Measurements from ENCODE around the gene COX7A1.
"Not testable (repeated sequence)": the region's sequence is repeated elsewhere in the genome, so short reads cannot be mapped to it uniquely, and the experiment has no call there.

COX7A1 gene

DNA sequence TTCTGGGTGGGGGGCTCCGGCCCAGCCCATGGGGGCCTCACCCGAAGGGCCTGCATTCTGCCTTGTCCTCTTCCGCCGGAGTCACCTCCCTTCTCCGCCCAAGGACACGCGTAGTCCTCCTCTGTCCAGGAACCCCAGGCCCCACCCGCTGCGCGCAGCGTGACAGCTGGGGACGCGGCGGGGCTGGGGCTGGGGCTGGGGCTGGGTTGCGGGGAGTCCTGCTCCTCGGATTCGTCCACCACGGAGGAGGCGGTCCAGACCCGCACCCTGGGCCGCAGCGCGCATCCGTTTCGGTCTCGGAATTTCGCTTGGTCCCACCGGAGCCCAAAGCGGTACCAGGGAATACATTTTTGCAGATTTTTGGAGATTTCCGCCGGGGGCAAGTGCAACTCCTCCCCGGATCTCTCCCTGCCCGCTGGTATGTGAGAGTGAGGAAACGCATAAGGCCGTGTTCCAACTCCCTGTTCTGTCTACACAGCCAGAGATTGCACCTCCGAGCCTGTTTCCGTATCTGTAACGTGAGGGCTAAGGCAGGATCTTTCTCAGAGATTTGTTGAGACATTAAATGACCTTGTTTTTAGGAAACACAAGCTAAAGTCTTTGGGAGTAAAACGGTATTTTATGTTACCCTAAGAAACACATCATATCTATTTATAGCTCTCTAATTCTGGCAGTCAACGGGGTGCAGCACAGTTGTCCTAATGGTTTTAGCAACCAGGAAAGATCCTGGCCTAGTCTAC lies at the start of gene COX7A1:
TSS of gene COX7A1 (minus strand) at position 96 of the 740 bp plus-strand sequence. CDS start at position 56, 40 bp downstream.
- no peak for DNase-seq

DNA sequence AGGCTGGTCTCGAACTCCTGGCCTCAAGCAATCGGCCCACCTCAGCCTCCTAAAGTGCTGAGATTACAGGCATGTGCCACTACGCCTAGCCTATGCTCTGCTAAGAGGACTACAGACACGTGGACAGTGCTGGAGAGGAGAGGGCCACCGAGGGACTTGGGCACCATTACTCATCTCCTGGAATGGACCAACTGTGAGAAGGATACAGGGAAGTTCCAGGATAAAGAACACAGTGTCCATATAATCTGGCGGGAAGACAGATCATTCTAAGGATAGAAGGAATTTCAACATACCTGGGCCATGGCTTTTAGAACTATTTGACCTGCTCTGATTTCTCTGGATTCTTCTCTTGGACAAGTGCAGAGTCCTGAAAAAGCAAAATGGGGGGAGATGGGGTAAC lies 49.4 kb upstream of the COX7A1 start:
- no peak for DNase-seq

DNA sequence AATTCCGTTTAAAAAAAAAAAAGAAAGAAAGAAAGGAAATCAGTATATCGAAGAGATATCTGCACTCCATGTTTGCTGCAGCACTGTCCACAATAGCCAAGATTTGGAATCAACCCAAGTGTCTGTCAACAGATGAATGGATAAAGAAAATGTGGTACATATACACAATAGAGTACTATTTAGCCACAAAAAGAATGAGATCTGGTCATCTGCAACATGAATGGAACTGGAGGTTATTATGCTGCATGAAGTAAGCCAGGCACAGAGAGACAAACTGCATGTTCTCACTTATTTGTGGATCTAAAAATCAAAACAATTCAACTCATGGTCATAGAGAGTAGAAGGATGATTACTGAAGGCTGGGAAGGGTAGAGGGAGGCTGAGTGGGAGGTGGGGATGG lies 45.9 kb upstream of the COX7A1 start:
- DNase-seq: no peak

DNA sequence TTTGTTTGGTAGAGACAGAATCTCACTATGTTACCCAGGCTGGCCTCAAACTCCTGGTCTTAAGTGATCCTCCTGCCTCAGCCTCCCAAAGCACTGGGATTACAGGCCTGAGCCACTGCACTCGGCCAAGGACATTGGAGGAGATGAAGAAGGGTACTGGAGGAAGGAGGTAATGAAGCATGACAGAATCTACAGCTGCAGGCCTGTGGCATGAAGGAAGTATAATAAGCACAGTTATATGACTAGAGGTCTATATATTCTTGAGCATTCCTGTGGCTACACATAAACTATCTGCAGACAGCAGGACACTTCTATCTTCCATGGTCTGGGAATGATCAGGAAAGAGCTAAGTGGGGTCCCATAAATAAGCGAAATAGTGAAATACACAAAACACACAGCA lies 44.0 kb upstream of the COX7A1 start:
- no peak for DNase-seq

DNA sequence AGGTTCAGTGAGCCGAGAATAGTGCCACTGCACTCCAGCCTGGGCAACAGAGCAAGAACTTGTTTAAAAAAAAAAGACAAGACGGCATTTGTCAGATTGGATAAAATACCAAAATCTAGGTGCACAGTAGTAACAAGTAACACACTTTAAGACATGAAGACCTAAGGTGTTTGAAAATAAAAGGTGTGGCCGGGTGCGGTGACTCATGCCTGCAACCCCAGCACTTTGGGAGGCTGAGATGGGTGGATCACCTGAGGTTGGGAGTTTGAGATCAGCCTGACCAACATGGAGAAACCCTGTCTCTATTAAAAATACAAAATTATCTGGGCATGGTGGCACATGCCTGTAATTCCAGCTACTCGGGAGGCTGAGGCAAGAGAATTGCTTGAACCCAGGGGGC lies 34.5 kb upstream of the COX7A1 start:
- not testable (repeated sequence) for DNase-seq

DNA sequence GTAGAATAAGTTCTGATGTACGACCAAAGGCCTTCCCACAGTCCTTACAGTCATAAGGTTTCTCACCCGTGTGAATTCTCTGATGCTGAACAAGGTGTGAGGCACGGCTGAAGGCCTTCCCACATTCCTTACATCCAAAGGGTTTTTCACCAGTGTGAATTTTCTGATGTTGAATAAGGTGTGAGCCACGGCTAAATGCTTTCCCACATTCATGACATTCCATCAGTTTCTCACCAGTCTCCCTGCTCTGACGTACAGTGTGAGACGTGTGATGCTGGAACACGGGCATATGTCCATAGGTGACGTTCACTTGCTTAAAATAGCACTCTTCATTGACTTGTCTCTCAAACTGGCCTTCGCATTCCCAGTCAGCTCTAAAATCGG lies 31.0 kb upstream of the COX7A1 start:
- DNase-seq: no peak

DNA sequence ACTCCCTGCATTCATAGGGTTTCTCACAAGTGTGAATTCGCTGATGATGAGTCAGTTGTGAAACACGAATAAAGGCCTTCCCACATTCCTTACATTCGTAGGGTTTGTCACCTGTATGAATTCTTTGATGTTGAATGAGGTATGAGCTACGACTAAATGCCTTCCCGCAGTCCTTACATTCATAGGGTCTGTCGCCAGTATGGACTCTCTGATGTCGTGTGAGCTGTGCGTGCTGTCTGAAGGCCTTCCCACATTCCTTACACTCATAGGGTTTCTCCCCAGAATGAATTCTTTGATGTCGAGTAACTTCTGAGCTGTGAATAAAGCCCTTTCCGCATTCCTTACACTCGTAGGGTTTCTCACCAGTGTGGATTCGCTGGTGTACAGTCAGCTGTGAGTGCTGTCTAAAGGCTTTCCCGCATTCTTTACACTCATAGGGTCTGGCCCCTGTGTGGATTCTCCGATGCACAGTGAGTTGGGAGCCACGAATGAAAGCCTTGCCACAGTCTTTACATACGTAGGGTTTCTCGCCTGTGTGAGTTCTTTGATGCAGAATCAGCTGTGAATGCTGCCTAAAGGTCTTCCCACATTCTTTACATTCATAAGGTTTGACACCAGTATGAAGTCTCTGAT lies 30.5 kb upstream of the COX7A1 start:
- no peak for DNase-seq

DNA sequence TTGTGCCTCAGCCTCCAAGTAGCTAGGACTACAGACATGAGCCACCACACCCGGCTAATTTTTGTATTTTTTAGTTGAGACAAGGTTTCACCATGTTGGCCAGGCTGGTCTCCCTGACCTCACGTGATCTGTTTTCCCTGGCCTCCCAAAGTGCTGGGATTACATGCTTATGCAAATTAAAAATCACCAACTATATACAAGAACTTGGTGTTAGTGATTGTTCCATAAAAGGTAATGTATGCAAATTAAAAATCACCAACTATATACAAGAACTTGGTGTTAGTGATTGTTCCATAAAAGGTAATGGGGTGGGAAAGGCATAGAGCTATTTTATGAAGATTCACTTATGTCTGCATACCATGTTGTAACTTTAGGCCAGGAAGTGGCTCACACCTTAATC lies 26.8 kb upstream of the COX7A1 start:
- DNase-seq: not testable (repeated sequence)

DNA sequence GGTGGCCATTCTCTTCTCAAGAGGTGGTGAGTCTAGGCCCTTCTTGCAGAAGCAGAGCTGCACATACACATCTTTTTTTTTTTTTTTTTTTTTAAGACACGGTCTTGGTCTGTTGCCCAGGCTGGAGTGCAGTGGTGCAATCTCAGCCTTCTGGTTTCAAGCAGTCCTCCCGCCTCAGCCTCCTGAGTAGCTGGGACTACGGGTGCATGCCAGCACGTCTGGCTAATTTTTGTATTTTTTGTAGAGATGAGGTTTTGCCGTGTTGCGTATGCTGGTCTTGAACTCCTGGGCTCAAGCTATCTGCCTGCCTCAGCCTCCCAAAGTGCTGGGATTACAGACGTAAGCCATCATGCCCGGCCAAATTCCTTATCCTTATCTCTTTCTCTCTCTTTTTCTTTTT lies 21.6 kb upstream of the COX7A1 start:
- DNase-seq: not testable (repeated sequence)

DNA sequence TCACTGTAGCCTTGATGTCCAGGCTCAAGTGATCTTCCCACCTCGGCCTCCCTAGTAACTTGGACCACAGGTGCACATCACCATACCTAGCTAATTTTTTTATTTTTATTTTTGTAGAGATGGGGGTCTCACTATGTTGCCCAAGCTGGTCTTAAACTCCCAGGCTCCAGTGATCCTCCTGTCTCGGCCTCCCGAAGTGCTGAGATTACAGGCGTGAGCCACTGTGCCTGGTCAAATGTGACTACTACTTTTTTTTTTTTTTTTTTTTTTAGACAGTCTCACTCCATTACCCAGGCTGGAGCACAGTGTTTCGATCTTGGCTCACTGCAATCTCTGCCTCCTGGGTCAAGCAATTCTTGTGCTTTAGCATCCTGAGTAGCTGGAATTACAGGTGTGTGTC lies 20.6 kb upstream of the COX7A1 start:
- DNase-seq: no peak

DNA sequence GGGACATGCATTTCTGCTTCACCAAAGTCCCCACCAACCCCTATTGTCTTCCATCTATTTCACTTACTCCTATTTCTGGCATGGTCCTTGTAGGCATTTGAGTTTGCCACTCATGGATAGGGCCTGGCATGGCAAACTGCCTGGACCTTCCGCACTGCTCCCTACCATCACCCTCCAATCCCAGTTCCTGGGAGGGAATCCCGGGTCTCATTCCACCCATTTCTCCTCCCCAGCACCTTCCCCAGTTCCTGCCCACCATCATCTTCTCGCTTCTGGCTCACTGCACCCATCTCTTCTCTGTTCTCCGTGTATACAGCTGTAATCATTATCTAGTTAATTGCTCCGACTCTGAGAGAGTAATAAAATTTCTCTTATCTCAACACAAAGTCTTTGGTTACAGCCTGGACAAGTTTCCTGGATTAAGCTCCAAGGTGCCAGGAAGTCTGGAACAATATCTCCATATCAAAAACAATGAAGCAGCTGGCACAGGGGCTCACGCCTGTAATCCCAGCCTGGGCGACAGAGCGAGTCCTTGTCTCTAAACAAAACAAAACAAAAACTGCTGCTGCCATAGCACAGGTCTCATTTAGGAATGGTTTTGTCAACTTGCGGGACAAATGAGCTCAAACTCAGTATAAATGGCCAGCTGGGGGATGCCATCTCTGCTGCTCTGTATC lies 17.0 kb upstream of the COX7A1 start:
- DNase-seq: no peak

DNA sequence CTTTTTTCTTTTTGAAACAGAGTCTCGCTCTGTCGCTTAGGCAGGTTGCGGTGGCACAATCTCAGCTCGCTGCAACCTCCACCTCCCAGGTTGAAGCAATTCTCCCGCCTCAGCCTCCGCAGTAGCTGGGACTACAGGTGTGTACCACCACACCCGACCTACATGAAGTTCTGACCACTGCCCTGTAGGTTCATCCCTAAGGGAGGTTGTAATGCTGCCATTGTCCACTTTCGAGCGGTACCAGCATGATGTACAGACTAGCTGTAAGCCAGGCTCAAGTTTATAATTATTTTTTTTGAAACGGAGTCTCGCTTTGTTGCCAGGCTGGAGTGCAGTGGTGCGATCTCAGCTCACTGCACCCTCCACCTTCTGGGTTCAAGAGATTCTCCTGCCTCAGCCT lies 11.6 kb upstream of the COX7A1 start:
- no peak for DNase-seq

DNA sequence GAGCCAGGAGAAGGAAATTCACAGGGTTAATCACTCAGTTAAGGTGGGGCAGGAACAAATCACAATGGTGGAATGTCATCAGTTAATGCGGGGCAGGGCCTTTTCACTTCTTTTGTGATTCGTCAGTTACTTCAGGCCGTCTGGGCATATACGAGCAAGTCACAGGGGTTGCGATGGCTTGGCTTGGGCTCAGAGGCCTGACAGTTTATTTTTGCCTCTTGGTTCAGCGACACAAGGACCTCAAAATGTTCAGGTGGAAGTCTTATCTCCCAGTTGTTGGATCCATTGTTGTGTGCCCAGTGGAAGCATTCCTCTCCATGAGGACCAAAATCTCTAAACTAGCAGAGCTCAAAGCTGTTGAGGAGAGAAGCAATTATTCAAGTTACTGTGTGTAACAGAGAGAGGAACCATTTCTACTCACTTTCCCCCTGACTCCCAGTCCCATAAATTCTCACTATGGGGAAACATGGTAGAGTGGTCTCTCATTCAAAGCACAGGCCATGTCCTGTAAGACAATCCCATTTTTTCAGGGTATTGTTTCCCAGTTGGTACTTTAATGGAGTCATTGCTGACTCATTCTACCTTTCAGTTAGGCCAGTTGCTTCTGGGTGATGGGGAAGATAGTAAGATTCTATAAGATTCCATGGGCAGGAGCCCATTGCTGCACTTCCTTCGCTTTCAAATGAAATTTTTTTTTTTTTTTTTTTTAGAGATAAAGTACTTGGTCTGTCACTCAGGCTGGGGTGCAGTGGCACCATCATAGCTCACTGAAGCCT lies 8.8 kb upstream of the COX7A1 start:
- no peak for DNase-seq

DNA sequence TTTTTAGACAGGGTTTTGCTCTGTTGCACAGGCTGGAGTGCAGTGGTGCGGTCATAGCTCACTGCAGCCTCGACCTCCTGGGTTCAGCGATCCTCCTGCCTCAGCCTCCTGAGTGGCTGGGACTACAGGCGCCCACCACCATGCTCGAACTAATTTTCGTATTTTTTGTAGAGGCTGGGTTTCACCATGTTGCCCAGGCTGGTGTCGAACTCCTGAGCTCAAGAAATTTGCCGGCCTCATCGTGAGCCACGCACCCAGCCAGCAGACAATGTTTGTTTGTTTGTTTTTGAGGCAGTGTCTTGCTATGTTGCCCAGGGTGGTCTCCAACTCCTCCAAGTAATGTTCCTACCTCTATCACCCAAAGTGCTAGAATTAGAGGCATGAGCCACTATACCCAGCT lies 879 bp upstream of the COX7A1 start:
- DNase-seq: no peak

DNA sequence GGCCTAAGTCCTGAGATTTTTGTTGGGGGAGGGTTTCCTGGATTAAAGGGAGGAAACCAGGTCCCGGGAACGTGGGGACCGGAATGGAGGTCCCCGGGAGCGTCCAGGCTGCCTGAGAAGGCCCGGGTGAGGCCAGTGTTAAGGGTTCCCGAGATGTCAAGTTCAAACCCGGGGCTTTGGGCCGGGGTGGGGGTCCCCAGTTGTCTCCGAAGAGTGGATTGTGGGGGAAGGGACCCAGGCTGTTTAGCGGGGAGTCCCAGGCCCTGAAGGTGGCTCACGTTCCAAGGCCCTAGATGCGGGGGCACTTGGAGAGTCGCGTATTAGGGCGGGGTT lies 262 bp downstream of the COX7A1 start:
- DNase-seq: no peak

DNA sequence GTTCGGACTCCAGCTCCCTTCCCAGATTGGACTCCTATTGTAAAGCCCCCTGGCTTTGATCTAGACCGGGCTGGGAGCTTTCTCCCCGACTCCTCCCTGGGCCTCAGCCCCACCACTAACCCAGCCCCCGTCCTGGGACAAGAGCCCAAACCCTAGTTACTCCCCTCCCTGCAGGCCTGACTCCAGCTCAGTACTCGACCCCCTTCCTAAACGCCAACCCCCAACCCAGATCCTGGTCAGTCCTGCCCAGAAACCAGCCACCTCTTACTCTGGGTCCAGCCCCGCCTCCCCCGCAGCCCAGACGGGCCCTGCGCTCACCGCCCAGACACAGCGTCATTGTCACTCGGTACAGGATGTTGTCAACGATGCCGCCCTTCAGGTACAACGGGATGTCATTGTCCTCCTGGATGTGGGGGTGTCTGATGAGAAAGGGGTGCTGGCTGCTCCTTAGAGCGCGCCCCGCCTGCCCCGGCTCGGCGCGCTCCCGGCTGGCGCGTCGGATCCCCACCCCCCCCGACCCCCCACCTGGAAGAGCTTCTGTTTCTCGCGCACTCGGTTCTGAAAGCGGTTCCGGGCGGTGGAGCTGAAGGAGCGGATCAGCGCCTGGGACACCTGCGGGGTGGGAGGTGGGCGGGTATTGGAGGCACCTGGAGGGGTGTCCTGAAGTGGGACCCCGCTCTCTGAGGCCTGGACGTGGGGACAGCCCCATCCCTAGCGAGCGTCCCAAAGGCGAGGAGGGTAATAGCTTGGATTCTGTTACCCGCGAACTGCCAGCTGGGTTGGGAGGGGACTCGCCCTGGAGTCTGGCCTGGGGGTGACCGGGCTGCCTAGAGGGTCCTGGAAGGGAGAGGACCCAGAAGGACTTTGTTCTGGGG lies 866 bp downstream of the COX7A1 start:
- no peak for DNase-seq

DNA sequence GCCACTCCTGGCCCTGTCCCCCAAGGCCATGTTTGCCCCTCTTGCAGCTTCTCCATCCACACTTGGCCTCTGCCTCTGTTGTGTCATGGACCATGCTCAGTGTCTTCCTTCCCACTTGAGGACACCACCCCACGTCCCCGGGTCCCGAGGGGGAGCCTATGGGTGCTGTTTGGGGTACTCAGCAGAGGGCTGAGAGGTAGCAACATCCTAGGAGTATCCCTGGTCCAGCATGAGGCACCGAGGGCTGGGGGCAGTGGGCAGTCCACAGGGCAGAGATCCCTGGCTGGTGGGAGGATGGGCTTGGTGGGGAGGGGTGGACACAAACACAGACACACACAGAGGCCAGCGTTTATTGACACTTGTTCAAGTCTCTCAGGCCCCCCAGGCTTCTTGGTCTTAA lies 1.7 kb downstream of the COX7A1 start:
- DNase-seq: no peak

DNA sequence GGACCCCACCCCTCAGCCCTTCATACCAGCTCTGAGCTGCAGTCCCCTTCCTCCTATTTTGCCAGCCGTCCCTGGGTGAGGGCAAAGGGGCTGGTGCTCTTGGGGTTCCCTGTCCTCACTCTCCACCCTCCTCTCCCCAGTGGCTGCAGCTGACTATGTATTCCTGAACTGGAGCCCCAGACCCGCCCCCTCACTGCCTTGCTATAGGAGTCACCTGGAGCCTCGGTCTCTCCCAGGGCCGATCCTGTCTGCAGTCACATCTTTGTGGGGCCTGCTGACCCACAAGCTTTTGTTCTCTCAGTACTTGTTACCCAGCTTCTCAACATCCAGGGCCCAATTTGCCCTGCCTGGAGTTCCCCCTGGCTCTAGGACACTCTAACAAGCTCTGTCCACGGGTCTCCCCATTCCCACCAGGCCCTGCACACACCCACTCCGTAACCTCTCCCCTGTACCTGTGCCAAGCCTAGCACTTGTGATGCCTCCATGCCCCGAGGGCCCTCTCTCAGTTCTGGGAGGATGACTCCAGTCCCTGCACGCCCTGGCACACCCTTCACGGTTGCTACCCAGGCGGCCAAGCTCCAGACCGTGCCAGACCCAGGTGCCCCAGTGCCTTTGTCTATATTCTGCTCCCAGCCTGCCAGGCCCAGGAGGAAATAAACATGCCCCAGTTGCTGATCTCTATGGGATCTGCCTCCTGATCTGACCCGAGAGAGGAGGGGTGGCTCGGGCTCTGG lies 2.4 kb downstream of the COX7A1 start:
- no peak for DNase-seq

DNA sequence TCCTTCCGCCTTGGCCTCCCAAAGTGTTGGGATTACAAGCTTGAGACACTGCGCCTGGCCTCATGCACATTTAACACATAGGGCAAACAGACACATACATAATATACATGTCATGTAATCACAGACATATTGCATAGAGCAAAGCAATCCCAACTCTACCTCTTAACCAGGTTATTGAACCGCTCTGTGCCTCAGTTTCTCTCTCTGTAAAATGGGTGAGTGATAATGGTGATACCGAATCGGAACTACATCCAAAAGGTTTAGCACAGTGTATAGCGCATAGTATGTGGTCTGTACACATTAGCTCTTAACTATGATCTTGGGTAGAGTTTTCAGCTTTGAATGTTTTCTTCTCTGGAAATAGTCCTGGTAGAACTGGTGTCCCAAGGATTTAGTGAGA lies 7.6 kb downstream of the COX7A1 start:
- no peak for DNase-seq

DNA sequence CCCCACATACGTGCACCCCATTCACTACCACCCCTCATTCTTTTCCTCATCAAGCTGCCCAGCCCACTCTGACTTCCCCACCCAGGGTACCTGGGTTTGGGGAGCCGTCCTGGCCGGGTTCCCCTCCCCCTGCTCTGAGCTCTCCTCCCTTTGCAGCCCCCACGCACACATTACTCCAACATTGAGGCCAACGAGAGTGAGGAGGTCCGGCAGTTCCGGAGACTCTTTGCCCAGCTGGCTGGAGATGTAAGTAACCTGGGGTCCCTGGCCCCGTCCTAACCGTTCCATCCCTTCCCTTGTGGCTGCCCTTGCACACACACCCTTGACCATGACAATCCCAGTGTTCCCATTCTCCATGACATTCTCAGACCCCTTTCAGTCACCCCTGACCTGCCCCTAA lies 9.8 kb downstream of the COX7A1 start:
- no peak for DNase-seq

DNA sequence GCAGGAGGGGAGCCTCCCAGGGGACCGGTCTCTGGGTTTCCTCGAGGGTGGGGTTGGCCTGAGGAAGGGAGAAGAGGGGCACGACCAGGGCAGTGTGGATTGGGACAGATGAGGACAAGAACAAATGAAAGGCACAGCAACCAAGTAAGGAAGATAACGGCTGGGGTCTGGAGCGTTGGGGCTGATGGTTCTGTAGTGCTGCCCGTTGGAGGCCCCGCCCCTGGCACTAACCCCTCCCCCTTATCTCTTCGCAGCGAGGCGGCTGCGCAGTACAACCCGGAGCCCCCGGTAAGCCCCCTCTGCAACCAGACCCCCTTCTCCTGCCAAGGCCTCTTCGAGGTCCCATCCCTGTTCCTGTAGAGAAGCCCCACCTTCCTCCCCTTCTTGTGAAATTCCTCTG lies 10.2 kb downstream of the COX7A1 start:
- DNase-seq: no peak

Data from NCI-H187 (cell line).